GM18520 (cell line): ENCODE measurements around the gene FOXP1.

Source experiments
- ATAC-seq: cut with Tn5 transposase; IDR thresholded peaks from one replicate; pipeline ENCODE4 v1.9.1; 2021; ENCODE audit not compliant: unreplicated experiment

Gene FOXP1

DNA sequence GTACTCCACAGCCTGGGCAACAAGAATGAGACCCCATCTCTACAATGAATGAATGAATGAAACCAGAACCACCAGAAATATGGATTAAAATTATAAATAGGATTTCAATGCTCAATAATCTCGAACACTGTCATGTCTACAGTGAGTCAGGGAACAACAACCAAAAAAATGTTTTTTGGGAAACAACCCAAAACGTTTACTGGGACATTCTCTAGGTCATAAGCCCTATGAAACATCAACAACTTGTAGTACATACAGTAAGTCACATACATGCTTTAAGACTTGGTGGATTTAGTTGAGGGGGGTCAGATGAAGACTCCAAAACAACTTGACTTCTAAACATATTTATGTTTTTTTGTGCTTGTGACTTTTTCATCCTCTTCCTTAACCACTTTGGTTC is 511.2 kb downstream of the FOXP1 start:
- no peak for ATAC-seq

DNA sequence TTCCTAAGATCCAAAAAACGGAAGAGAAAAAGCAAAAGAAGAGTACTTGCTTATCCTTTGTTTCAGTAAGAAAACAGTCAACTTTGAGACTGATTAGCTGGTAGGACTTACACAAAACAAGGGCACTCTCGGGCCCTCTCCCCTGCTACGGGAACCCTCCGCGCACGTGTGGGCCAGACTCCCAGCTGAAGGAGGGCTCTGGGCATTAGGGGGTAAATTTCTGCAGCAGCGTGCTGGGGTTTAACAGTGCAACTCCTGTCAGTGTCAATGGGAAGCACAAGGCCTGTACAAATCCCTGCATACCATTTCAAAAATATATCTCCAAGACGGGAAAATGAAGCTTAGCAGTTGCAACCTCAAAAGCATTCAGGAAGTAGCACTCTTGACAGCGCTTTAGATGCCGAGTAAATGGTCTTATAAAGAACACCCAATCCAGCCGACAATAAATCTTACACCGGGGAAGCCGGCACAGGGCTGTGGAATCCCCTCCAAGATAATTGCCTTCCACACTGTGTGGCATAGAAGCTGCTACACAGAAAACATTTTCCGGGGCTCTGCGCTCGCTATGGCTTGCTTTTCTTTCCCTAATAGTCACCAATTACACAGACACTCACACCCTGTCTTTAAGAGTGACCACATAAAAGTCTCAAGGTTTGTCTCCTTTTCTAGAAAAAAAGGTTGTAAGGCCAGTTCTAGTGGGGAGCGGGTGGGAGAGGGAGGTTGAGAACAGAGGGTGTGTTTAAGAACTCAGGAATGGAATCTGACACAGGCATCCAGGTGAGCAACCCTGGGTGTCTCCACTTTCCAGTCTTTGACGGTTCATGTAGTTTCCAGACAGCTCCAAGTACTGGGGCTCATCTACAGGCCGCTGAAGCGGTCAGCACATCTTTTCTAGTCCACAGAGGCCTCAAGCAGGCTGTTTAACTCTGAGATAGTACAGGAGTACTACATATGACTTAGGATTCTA is 512.7 kb downstream of the FOXP1 start:
- no peak for ATAC-seq

DNA sequence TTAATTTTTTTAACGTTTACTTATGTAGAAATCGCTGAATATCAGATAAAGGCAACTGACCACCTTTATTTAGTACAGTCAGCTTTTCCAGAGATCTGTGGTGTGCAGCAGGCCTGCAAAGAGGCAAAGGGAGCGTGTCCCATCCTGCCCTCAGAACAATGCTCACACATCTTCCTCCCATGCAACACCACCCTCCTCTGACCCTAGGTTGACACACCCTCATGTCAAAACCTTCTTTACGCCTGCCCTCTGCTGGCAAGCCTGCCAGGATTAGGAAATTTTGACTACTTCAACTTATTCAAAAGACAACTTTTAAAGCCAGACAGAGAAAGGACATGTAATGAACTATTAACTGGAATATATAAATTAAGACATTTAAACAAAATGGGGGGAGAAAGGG is 513.7 kb downstream of the FOXP1 start:
- no peak for ATAC-seq

DNA sequence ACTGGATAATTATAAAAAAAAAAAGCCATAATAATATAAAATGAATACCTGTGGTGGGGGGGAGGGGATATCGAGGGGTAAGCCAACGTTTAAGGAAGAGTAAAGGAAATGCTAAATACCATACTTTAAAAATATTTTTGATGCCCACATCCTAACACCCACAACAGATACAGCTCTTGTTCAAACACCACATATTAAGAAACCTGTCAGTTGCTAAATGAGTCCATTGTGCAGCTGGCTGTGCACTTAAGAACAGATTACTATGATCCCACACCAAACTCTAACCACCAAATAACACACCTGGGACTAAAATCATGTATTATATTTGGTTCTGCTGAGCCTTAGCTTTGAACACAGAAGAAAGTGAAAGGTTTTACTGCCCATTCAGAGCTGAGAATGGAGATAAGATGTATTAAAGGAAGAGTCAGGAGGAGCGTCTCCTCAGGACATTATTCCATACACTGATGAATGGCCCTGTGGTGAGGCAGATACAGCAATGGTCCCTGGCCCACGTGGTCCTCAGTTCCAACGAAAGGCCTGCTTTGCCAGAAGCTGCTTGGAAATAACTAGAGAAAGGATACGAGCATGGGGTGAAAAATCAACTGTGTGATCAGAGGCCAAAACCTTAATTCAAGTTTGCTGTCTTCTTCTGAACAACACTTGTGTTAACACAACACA is 515.4 kb downstream of the FOXP1 start:
- ATAC-seq, result no peak

DNA sequence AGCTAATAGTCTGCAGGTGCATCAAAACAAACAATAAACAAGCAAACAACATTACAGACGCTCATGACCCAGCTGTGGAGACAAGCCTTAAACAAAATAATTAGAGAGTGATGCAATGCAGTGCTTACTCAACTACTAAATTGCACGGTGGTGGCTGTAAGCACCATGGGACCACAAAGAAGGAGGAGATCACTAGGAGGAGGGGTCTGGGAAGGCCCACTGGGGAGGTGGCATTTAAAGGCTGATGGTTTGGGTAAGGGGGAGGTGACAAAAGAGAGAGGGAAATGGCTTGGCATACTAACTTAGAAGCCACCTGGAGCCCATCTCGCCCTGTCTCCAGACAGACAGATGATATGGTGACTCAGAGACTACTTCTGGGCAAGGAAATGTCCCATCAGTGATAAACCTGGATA is 516.7 kb downstream of the FOXP1 start:
- ATAC-seq, result no peak

DNA sequence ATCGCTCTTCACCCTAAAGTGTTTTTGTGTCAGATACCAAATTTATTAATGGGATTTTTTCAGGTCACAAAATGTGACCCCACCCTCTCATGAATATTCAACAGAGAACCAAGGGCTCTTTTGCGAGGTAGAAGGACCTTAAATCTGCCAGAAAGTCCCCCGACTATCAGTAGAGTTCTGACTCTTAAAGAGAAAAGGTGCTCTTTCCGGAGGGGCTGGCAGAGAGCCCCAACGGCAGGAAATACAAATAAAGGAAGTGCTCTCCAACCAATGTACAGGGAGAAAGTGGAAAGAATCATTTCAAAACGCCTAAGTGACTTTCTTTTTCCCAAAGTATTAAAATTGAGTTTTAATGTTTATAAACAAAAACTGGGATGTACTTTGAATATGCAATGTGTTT is 517.2 kb downstream of the FOXP1 start:
- ATAC-seq, result no peak

DNA sequence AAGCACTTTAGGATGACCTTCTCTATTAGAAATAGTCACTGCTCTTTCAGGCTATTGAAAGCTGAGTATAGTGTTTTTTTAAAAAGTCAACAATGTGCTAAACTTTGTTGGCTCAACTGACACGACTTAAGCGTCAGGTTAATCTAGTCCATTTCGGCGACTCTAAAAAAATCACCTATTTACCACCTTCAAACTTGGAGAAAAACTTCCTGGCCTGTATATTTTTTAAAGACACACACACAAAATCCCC is 517.8 kb downstream of the FOXP1 start:
- no peak for ATAC-seq

DNA sequence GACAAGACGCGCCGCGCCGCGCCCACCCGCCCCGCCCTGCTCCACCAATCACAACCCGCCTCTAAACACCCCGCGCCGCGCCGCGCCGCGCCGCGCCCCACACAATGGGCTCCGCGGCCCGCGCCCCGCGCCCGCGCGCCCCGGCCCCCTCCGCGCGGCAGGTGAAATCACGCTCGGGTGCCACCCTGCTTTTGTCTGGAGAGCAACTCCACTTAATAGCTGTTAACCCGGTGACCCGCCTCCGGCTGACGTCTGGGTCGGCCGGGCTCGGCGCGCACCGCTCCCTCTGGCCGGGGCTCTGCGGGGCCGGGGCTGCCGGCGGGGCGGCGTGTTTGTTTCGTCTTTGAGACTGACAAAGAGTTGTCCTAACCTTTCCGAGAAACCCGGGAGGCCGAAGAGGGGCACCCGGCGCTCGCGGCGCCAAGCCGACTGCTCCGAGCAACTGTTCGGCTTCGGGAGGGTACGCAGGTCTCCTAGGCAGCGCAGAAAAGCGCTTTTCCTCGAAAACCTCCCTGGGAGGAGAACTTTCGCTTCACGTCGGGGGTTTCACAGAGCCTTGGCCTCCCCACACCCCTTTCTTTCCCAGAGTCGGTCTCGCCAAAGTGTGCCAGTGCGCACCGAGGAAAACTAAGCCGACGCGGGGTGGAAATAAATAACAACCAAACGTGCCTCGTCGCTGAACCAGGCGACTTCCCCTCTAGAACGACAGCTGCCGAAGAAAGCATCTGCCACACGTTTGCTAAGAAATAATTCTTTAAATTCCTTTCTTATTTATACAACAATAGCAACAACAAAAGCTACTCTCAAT is 518.4 kb downstream of the FOXP1 start:
- no peak for ATAC-seq

DNA sequence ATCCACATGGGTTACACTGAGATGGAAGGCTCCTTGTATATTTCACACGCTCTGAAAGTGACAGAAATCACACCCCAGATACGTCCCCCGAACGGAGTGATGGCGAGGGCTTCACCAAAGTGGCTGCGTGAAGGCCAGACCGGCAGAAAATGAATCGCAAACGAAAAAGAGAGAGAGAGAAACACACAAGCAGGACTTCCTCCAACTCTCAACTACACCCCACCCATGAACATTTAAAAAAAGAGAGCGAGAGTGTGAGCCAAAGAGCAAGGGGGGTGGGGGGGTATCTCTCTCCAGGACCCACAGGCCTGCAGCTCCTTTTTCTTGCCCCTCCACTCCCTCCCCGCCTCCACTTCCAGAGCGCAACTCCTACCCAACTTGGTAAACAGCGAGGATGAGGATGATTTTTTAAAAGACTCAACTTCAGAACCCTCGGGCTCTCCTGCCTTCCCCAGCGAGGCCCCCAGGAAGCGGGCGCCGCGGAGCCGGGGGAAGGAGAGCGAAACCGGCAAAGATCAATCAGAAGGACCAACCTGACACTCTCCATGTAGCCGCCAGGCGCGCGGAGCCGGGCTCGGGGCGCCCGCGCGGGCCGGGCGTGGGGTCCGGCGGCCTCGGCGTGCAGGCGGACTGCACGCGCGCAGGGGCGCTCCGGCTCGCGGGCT is 519.1 kb downstream of the FOXP1 start:
- ATAC-seq, result no peak

DNA sequence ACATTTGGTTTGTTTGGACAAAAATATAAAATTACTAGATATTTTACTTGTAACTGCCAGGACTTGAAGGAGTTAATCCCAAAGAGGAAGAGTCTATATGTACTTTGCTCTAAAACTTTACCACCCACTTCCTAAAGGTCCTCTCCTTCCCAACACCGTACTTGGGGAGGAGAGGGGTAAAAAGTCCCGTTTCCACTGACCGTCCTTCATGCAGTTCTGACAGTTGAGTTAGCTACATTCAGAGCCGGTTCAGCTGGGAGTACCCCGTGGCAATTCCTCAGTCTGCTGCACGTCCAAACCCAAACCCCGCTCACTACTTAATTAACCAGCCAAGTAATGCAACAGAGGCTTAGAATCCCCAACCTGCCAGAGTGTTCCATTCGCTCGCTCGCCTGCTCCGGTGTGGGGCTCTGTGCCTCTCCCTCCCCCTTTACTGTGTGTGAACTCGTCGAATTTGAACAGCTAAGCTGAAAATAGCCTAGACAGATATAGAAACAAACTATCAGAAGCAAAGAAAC is 519.7 kb downstream of the FOXP1 start:
- no peak for ATAC-seq

DNA sequence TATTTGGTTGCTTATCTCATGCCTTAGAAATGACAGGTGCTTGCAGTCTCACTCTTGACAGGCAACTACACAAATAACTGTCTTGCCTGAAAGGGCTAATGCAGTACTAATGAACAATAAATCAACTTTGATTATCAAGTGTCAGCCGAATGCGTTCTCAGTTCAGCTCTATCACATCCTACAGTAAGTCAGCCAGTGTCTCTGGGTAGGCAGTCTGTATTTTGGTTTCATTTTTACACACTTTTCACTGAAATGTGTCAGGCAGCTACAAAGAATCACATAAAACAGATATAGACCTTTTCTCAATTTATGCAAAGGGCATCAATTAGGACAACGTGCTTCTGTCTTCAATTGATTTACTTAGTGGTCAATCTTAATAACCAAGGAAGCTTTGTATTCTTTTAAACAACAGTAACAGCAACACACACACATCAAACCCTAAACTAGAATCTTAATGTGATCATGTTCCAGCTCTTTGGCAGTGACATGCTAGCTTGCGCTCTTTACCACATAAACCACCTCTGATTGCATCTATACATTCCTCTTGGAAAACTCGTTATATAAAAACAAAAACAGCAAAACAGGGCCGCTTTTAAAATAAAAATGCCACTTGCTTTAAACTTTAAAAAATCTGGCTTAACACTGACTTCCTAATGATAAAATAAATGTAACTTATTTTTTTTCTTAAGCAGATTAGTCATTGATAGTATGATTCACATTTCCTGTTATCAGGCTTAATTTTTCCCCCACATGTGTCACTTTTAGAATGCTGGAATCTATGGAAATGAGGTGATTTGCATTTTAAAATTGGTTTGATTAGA is 520.4 kb downstream of the FOXP1 start:
- ATAC-seq, result peak; percentile 61

DNA sequence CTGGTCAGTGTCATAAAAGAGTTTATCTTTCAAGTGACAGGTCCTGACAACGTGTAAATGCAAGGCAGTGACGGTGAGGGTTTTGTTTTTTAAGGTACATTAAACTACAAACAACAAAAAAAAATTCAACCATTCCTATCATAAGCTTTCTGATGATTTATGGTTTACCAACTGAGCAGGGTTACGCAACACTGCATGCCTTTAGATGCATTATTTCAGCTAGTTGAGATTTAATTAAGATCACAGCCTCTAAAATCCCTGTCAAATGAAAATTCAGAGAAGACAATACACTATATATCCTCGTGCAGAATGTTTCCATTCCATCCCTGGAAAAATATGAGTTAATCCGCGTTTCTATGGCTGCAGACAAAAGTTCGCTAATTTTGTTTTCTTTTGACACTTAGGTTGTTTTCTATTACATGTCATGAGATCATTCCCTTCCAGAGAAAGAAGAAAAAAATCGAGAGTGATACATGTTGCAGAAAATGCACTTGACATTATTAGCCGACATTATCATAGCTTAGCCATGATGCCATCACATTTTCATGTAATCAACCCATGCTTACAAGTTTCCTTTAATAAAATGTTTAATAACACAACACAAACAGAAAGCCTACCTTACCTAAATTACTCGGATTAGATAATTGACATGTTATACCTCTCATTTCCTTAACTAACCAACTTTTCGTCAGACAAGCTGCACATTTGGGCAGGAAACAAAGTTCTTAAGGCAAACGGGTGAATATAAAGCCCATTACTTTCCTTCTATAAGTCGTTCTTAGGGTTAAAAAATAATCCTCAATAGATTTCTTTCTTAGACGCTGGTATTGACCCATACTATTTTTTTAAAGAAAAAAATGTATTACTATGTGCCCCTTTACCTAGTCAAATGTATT is 521.2 kb downstream of the FOXP1 start:
- ATAC-seq, result no peak

DNA sequence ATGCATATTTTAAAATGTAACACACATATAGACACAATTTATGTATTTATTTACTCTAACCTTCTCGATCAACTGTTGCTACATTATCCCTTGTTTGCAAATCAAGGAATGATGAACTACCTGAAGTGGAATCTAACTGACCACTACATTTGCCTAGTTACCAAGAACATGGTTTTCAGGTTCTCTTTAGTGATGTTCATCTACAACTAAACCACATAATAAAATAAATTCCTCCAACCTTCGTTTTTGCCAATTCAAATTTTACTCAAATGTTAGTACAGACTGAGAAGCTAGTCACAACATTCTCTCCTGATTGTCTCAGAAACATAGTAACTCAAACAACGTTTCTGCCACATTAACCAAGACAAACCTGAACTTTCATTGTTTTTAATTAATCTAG is 521.9 kb downstream of the FOXP1 start:
- no peak for ATAC-seq

DNA sequence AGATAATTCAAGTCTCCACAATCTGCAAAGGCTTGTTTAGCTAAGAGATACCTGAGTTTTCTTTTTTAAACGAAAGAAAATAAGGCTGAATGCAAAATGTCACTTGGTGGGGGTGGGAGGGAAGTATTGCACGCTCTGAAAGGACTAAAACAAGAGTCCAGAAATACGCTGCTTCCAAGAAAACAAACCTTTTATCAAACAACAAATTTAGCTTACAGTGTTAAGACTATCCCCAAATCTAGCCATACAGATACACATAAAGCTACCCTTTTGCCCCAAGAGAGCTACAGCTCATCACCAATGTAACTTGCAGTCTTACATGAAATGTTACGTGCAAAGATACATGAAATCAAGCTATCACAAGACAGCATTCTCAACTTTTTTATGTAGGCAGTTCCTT is 522.5 kb downstream of the FOXP1 start:
- ATAC-seq, result no peak

DNA sequence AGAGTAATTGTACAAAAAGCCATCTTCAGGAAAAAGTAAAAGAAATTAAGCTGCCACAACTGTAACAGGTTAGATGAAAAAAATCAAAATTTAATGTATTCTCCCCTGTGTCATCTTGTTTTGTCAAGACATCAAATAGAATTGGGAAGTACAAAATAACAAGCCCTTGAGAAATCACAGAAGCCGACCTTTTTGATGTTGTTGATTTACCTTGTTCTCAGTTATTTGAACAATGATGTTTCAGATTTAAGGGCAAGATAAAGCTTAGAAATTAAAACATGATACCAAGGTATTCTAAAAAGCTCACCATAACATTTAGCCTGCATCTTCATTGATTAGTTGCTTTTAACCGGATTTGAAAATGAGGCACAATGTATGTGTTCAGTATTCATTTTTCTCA is 523.0 kb downstream of the FOXP1 start:
- no peak for ATAC-seq

DNA sequence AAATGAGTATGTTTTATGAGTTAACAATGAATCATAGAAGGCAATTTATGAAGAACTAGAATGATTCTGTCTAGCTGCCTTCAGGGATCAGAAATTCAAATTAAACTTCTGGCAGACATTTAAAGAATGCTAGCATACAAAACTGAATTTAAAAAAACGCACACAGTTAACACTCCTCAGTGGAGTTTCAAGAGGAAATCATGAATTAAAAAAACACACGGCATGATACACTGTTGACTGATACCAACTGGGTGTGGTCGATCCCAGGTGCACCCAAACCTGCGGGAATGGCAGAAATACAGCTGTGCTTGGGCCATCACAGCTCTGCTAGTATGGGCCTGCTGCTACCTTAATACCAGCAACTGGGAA is 526.0 kb downstream of the FOXP1 start:
- ATAC-seq, result no peak

DNA sequence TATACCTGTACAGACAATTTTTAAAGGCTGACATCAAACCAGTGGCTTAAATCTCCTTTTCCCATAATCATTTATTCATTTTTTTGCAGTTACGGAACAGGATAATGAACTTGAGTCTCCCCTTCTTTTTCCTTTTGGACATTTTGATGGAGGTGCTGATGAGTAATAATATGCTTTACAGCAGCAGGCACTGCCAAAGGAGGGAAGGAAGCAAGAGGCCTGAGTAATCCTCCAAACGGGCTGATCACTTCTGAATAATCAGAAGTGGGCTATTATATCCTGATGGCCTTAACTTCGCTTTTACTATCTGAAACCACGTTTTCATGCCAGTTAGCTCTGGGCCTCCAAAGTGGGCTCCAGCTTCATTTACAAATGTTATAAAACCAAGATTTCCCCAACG is 527.2 kb downstream of the FOXP1 start:
- ATAC-seq, result no peak

DNA sequence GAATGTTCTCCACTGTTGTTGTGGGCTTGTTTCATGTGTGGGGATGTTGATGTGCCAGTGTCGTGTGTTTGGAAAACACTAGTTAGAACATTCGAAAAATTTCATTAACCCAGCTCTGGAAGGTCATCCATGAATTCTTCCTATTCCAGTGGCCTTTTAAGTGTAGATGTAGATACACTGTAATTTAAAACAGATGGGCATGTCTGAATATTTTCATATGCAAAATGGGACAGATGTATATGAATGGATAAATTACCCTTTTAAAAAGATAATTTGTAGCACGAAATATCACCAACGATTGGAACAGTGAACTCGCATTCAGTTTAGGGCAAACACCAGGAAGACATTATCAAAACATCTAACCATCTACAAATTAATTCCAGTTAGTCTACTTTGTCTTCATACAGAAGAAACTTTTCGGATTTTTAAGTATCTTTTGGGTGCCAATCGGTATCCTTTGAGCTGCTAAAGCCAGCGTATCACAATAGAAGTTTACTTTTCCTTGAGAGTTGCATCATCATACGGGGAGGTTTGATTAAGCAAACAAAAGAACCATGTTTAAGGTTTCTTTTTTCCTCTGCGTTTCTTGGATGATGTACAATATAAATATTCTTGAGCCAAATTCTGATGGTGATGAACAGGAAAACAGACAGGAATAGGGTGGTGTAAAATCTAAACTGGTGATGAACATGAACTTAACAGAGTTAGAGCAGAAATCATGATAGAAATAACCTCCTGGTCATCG is 528.1 kb downstream of the FOXP1 start:
- no peak for ATAC-seq

DNA sequence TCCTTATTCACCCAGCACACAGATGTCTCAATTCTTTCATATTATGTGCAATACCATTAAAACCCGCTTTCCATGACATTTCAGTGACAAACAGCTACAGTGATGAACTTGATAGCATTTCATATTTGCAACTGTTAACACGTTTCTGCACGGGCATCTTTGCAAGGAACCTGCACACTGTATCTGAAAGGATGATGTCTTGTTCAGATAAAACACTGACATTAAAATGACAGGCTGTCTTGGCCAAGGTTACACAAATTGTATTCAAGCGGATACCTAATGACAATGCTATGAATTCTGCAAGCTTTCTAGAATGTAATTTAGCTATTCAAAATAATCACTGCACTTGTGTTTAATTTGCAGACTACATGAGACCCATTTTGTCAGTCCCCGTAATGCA is 529.2 kb downstream of the FOXP1 start:
- no peak for ATAC-seq
